GM18508 (cell line): Measurements from ENCODE around the gene LONP1.
A peak's percentile ranks its signal among the peaks of the same experiment; 100 is the strongest.
"Not testable (repeated sequence)": the region's sequence is repeated elsewhere in the genome, so short reads cannot be mapped to it uniquely, and the experiment has no call there.

Experiments used
- ATAC-seq: cut with Tn5 transposase; IDR thresholded peaks from one replicate; pipeline ENCODE4 v1.9.1; 2021; ENCODE audit warnings: moderate number of reproducible peaks; ENCODE audit not compliant: insufficient read depth, unreplicated experiment

The LONP1 gene

GRCh38 chr19:5719961-5720790 is at the start of gene LONP1, which contains the start of gene CATSPERD:
TSS of gene LONP1 (minus strand) at chr19:5720146. CDS start at chr19:5720132, 14 bp downstream.
TSS of gene CATSPERD (plus strand) at chr19:5720637. CDS start at chr19:5720738, 101 bp downstream.
- peak; percentile 72 for ATAC-seq

GRCh38 chr19:5767949-5768348 is 48.0 kb upstream of the LONP1 start:
- no peak for ATAC-seq

- ATAC-seq: no peak
These were observed 45.3 kb upstream of the LONP1 start for GRCh38 chr19:5765220-5765619.

GRCh38 chr19:5762608-5763217 is 42.8 kb upstream of the LONP1 start:
- ATAC-seq: no peak

- ATAC-seq: no peak
These were observed 33.8 kb upstream of the LONP1 start for GRCh38 chr19:5753743-5754142.

GRCh38 chr19:5751709-5752108 is 31.8 kb upstream of the LONP1 start:
- ATAC-seq: no peak

- ATAC-seq: no peak
These were observed 29.6 kb upstream of the LONP1 start for GRCh38 chr19:5749505-5749904.

GRCh38 chr19:5748920-5749319 is 29.0 kb upstream of the LONP1 start:
- not testable (repeated sequence) for ATAC-seq

GRCh38 chr19:5744999-5745398 is 25.1 kb upstream of the LONP1 start:
- ATAC-seq: not testable (repeated sequence)

- ATAC-seq: no peak
These were observed 23.7 kb upstream of the LONP1 start for GRCh38 chr19:5743630-5744029.

- no peak for ATAC-seq
These were observed 22.1 kb upstream of the LONP1 start for GRCh38 chr19:5742051-5742450.

- ATAC-seq: no peak
These were observed 18.5 kb upstream of the LONP1 start for GRCh38 chr19:5738423-5738822.

GRCh38 chr19:5733172-5733571 is 13.2 kb upstream of the LONP1 start:
- not testable (repeated sequence) for ATAC-seq

GRCh38 chr19:5727453-5728050 is 7.6 kb upstream of the LONP1 start:
- no peak for ATAC-seq

GRCh38 chr19:5719274-5719960 is 529 bp downstream of the LONP1 start:
- ATAC-seq: no peak

GRCh38 chr19:5718579-5719273 is 1.2 kb downstream of the LONP1 start:
- ATAC-seq: no peak

- ATAC-seq: no peak
These were observed 1.8 kb downstream of the LONP1 start for GRCh38 chr19:5718037-5718578.

- no peak for ATAC-seq
These were observed 2.6 kb downstream of the LONP1 start for GRCh38 chr19:5717215-5717935.

- ATAC-seq: no peak
These were observed 5.1 kb downstream of the LONP1 start for GRCh38 chr19:5714816-5715215.
